ENCODE measurements around the gene STXBP2.

The STXBP2 gene

DNA sequence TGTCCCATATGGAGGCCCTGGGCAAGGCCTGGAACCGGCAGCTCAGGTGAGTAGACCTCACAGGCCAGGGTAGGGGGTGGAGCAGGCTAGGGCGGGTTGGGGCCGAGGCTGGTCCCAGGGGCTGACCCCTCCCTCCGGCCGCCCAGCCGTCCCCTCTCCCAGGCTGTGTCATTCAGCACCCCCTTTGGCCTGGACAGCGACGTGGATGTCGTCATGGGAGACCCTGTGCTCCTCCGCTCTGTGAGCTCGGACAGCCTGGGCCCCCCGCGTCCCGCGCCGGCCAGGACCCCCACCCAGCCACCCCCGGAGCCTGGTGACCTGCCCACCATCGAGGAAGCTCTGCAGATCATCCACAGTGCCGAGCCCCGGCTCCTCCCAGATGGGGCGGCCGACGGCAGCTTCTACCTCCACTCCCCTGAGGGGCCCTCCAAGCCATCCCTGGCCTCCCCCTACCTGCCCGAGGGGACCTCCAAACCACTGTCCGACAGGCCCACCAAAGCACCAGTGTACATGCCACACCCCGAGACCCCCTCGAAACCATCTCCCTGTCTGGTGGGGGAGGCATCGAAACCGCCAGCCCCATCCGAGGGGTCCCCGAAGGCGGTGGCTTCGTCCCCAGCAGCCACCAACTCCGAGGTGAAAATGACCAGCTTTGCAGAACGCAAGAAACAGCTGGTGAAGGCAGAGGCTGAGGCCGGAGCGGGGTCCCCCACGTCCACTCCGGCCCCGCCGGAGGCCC lies 25.2 kb upstream of the STXBP2 start:
- no peaks in the 10 kb centered on the region for H3K9me3 Mint-ChIP-seq
- TF ChIP-seq, protein P1, sequence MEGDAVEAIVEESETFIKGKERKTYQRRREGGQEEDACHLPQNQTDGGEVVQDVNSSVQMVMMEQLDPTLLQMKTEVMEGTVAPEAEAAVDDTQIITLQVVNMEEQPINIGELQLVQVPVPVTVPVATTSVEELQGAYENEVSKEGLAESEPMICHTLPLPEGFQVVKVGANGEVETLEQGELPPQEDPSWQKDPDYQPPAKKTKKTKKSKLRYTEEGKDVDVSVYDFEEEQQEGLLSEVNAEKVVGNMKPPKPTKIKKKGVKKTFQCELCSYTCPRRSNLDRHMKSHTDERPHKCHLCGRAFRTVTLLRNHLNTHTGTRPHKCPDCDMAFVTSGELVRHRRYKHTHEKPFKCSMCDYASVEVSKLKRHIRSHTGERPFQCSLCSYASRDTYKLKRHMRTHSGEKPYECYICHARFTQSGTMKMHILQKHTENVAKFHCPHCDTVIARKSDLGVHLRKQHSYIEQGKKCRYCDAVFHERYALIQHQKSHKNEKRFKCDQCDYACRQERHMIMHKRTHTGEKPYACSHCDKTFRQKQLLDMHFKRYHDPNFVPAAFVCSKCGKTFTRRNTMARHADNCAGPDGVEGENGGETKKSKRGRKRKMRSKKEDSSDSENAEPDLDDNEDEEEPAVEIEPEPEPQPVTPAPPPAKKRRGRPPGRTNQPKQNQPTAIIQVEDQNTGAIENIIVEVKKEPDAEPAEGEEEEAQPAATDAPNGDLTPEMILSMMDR (IDR thresholded peaks at IDR 0.05), result no peak
- no peak overlapping the region for H3K27ac Mint-ChIP-seq
- H3K27me3 Mint-ChIP-seq (ENCODE audit: low read depth, poor library complexity), result no peaks in the 10 kb centered on the region
- peak; percentile 54 for DNase-seq
- H3K4me3 Mint-ChIP-seq, result no peak overlapping the region
- no peaks in the 10 kb centered on the region for H3K4me1 Mint-ChIP-seq
- no peaks in the 10 kb centered on the region for H3K36me3 Mint-ChIP-seq (ENCODE audit: low read depth)

- no peaks in the 10 kb centered on the region for H3K4me1 Mint-ChIP-seq
- H3K27ac Mint-ChIP-seq, result no peak overlapping the region
- TF ChIP-seq, protein P1 (IDR thresholded peaks at IDR 0.05), result no peak
- no peak for DNase-seq
- no peaks in the 10 kb centered on the region for H3K27me3 Mint-ChIP-seq (ENCODE audit: low read depth, poor library complexity)
- H3K36me3 Mint-ChIP-seq (ENCODE audit: low read depth), result no peaks in the 10 kb centered on the region
- no peaks in the 10 kb centered on the region for H3K9me3 Mint-ChIP-seq
- no peak overlapping the region for H3K4me3 Mint-ChIP-seq
These were observed 24.3 kb upstream of the STXBP2 start for GRCh38 chr19:7612282-7613274.

DNA sequence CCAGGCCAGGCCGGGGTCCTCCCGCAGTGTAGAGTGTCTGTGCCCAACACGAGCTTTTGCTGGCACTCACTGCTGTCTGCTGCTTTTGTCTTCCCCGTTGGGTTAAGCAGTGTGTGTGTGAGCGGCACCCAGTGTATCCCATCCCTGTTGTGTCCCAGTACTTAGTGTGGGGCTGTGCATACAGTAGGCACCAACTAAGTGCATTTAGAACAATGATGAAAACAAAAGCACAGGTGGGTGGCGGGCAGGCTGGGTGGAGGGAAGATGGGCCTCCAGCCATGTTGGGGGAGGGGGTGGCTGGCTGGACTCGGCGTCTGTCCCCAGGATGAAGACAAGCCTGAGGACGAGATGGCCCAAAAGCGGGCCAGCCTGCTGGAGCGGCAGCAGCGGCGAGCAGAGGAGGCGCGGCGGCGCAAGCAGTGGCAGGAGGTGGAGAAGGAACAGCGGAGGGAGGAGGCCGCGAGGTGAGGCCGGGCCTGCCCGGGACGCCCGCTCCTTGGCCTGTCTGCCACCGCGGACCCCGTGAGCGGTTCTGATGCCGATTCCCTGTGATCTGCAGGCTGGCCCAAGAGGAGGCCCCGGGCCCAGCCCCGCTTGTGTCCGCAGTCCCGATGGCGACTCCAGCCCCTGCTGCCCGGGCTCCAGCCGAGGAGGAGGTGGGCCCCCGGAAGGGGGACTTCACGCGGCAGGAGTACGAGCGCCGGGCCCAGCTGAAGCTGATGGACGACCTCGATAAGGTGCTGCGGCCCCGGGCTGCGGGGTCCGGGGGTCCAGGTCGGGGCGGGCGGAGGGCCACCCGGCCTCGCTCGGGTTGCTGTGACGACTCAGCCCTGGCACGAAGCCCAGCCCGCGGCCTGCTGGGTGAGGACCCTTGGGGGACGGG lies 21.8 kb upstream of the STXBP2 start:
- H3K4me1 Mint-ChIP-seq, result no peaks in the 10 kb centered on the region
- DNase-seq, result no peak
- H3K36me3 Mint-ChIP-seq (ENCODE audit: low read depth), result peaks cover 10% of the 10 kb centered on the region
- no peaks in the 10 kb centered on the region for H3K9me3 Mint-ChIP-seq
- H3K4me3 Mint-ChIP-seq, result no peak overlapping the region
- TF ChIP-seq, protein P1 (IDR thresholded peaks at IDR 0.05), result no peak
- no peaks in the 10 kb centered on the region for H3K27me3 Mint-ChIP-seq (ENCODE audit: low read depth, poor library complexity)
- H3K27ac Mint-ChIP-seq, result no peak overlapping the region

- Mint-ChIP-seq H3K4me3 (no peak overlapping the region), H3K9me3 (no peaks in the 10 kb centered on the region), H3K36me3 (ENCODE audit: low read depth) (peaks cover 16% of the 10 kb centered on the region), H3K27ac (no peak overlapping the region), H3K27me3 (ENCODE audit: low read depth, poor library complexity) (no peaks in the 10 kb centered on the region), H3K4me1 (no peaks in the 10 kb centered on the region)
- no peak for DNase-seq
- TF ChIP-seq, protein P1 (IDR thresholded peaks at IDR 0.05), result no peak
These were observed 19.7 kb upstream of the STXBP2 start for GRCh38 chr19:7617172-7617571.

DNA sequence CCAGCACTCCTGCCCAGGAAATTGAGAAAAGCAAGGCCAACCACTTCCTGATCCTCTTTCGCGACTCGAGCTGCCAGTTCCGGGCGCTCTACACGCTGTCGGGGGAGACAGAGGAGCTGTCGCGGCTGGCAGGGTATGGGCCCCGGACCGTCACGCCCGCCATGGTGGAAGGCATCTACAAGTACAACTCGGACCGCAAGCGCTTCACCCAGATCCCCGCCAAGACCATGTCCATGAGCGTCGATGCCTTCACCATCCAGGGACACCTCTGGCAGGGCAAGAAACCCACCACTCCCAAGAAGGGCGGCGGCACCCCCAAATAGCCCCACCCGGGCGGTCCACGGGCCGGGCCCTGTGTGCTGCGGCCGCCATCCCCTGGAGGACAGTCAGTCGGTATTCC lies 19.2 kb upstream of the STXBP2 start:
- Mint-ChIP-seq H3K27me3 (ENCODE audit: low read depth, poor library complexity) (no peaks in the 10 kb centered on the region), H3K27ac (no peak overlapping the region)

More for the DNA sequence above, 19.2 kb upstream of the STXBP2 start:
- Mint-ChIP-seq H3K9me3 (no peaks in the 10 kb centered on the region), H3K36me3 (ENCODE audit: low read depth) (peaks cover 17% of the 10 kb centered on the region), H3K4me3 (no peak overlapping the region), H3K4me1 (no peaks in the 10 kb centered on the region)
- no peak for DNase-seq
- TF ChIP-seq, protein P1 (IDR thresholded peaks at IDR 0.05), result no peak
